ENCODE results near the gene IQCH.

DNA sequence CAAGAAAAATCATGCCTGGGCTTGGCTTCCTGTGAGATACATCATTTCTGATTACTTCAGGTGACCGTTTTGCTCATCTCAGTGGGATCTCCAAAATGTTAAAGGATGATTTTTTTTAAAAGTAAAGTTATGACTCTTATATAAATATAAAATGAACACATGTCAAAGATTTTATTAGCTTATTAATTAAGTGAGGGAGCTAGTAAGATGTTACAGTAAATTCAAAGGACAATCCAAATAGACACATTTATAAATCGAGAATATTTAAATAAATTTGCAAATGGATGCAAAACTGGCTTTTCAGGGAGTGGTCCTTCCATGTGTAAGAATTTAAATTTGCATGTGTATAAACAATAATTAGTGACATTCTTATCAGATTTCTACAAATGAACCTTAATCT is 87.0 kb downstream of the IQCH start:
- TF ChIP-seq, protein P1, sequence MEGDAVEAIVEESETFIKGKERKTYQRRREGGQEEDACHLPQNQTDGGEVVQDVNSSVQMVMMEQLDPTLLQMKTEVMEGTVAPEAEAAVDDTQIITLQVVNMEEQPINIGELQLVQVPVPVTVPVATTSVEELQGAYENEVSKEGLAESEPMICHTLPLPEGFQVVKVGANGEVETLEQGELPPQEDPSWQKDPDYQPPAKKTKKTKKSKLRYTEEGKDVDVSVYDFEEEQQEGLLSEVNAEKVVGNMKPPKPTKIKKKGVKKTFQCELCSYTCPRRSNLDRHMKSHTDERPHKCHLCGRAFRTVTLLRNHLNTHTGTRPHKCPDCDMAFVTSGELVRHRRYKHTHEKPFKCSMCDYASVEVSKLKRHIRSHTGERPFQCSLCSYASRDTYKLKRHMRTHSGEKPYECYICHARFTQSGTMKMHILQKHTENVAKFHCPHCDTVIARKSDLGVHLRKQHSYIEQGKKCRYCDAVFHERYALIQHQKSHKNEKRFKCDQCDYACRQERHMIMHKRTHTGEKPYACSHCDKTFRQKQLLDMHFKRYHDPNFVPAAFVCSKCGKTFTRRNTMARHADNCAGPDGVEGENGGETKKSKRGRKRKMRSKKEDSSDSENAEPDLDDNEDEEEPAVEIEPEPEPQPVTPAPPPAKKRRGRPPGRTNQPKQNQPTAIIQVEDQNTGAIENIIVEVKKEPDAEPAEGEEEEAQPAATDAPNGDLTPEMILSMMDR (IDR thresholded peaks at IDR 0.05) = no peak
- TF ChIP-seq EP300 (IDR thresholded peaks at IDR 0.05) = no peak
- TF ChIP-seq POLR2A (IDR thresholded peaks at IDR 0.05) = no peak
